Endothelial cell (in vitro differentiated cells): ENCODE data around the gene ISL2. TPM values are rescaled to one million over a fixed set of nuclear protein-coding genes. Genes with fewer than 3 reads are reported as not detected.

Source experiments
- DNase-seq: peaks from one replicate; pipeline ENCODE4 v3.0.0; 2021; ENCODE audit warnings: low spot score
- H3K27ac Mint-ChIP-seq: one replicate; pipeline ENCODE4 v1.8.0; 2021; ENCODE audit warnings: mixed read lengths, inconsistent platforms; ENCODE audit not compliant: unreplicated experiment
- H3K27me3 Mint-ChIP-seq: one replicate; pipeline ENCODE4 v1.8.0; 2021; ENCODE audit warnings: mild to moderate bottlenecking, moderate library complexity, mixed read lengths, inconsistent platforms; ENCODE audit not compliant: unreplicated experiment
- H3K36me3 Mint-ChIP-seq: one replicate; pipeline ENCODE4 v1.8.0; 2021; ENCODE audit warnings: mild to moderate bottlenecking, low read depth, mixed read lengths, inconsistent platforms; ENCODE audit not compliant: unreplicated experiment
- H3K4me1 Mint-ChIP-seq: one replicate; pipeline ENCODE4 v1.8.0; 2021; ENCODE audit warnings: mild to moderate bottlenecking, mixed read lengths, inconsistent platforms; ENCODE audit not compliant: unreplicated experiment
- H3K4me3 Mint-ChIP-seq: one replicate; pipeline ENCODE4 v1.8.0; 2021; ENCODE audit warnings: mild to moderate bottlenecking, mixed read lengths, inconsistent platforms; ENCODE audit not compliant: unreplicated experiment
- H3K9me3 Mint-ChIP-seq: one replicate; pipeline ENCODE4 v1.8.0; 2021; ENCODE audit warnings: mixed read lengths, inconsistent platforms; ENCODE audit not compliant: unreplicated experiment
- total RNA-seq: library from RNA; stranded (reverse); fragmentation: NEBNext Ultra II Directional; extraction: Animal tissue kit (Norgen Biotek cat#: 25700); gene quantifications from one replicate; pipeline ENCODE4 v1.2.1, GENCODE V29; 2021; ENCODE audit not compliant: unreplicated experiment
- TF ChIP-seq, protein P1 (sequence below): fragments of 200-600 bp; sonication (generic); IDR thresholded peaks from one replicate; pipeline ENCODE4 v1.5.0; 2021; ENCODE audit warnings: antibody characterized with exemption; ENCODE audit not compliant: unreplicated experiment

The ISL2 gene
- total RNA-seq, 1 donor from 2014 or later = 1.4 TPM

GRCh38 chr15:76381366-76381765 lies 44.8 kb downstream of the ISL2 start:
- Mint-ChIP-seq H3K4me3 (no peak overlapping the region), H3K27me3 (peaks cover 4% of the 10 kb centered on the region), H3K27ac (no peak overlapping the region), H3K36me3 (no peaks in the 10 kb centered on the region), H3K9me3 (no peaks in the 10 kb centered on the region), H3K4me1 (peaks cover 17% of the 10 kb centered on the region)
- TF ChIP-seq, protein P1, sequence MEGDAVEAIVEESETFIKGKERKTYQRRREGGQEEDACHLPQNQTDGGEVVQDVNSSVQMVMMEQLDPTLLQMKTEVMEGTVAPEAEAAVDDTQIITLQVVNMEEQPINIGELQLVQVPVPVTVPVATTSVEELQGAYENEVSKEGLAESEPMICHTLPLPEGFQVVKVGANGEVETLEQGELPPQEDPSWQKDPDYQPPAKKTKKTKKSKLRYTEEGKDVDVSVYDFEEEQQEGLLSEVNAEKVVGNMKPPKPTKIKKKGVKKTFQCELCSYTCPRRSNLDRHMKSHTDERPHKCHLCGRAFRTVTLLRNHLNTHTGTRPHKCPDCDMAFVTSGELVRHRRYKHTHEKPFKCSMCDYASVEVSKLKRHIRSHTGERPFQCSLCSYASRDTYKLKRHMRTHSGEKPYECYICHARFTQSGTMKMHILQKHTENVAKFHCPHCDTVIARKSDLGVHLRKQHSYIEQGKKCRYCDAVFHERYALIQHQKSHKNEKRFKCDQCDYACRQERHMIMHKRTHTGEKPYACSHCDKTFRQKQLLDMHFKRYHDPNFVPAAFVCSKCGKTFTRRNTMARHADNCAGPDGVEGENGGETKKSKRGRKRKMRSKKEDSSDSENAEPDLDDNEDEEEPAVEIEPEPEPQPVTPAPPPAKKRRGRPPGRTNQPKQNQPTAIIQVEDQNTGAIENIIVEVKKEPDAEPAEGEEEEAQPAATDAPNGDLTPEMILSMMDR = no peak
- no peak for DNase-seq

DNA sequence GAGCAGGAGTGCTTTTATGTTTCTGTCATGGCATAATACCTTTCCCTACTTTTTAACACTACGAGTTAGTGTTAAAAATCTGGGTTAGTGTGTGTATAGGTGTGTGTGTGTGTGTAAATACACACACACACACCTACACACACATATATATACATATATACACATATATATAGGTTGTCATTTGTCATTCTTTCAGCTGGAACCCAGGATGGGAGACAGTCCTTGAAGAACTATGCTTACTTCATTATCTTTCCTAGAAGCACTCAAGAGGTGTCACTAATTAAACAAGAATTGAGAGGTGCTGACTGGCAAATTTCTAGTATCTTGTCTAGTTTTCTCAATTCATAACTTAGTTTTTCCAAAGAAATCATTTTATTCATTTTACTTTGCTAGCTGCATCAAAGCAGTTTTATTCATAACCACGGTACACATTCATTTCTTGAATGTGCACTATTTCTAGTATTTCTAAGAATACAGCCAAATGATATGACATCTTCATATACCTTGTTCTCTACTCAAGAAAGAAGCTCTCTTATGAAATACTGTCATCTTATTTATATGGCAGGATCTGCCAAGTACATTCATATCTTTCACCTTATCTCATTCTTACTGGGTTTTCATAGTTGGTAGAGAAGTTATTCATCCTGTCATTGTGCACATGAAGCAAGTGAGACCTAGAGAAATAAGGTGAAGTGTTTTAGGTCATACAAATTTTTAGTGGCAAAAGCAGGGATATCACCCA lies 46.6 kb downstream of the ISL2 start:
- no peak for DNase-seq
- TF ChIP-seq, protein P1 = no peak
- H3K27me3 Mint-ChIP-seq = peaks cover 4% of the 10 kb centered on the region
- H3K4me3 Mint-ChIP-seq = no peak overlapping the region
- peaks cover 17% of the 10 kb centered on the region for H3K4me1 Mint-ChIP-seq
- H3K9me3 Mint-ChIP-seq = no peaks in the 10 kb centered on the region
- H3K27ac Mint-ChIP-seq = no peak overlapping the region
- no peaks in the 10 kb centered on the region for H3K36me3 Mint-ChIP-seq

DNA sequence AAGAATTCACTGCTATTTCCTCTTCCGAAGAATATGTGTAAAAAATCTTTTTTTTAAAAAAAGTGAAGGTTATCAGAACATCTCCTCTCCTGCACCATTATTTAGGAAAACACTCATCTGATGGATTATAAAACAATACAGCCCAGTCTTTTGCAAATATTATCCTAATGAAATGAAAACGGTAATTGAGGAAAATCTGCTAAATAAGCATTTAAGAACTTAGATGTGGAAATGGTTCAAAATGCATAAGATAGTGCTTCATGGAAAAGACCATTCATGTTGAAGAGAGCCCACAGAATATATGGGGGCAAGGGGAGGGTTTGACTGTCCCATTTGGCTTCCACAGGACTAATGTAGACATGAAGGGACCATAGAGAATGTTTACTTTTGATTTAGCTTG lies 47.8 kb downstream of the ISL2 start:
- Mint-ChIP-seq H3K27ac (no peak overlapping the region), H3K4me3 (no peak overlapping the region), H3K27me3 (peaks cover 4% of the 10 kb centered on the region), H3K9me3 (no peaks in the 10 kb centered on the region), H3K4me1 (peaks cover 8% of the 10 kb centered on the region), H3K36me3 (no peaks in the 10 kb centered on the region)
- TF ChIP-seq, protein P1 = no peak
- no peak for DNase-seq

GRCh38 chr15:76386178-76386577 lies 49.6 kb downstream of the ISL2 start:
- Mint-ChIP-seq H3K4me1 (no peaks in the 10 kb centered on the region), H3K4me3 (no peak overlapping the region), H3K9me3 (no peaks in the 10 kb centered on the region), H3K27ac (no peak overlapping the region), H3K27me3 (peaks cover 6% of the 10 kb centered on the region), H3K36me3 (no peaks in the 10 kb centered on the region)
- TF ChIP-seq, protein P1 = no peak
- DNase-seq = no peak

DNA sequence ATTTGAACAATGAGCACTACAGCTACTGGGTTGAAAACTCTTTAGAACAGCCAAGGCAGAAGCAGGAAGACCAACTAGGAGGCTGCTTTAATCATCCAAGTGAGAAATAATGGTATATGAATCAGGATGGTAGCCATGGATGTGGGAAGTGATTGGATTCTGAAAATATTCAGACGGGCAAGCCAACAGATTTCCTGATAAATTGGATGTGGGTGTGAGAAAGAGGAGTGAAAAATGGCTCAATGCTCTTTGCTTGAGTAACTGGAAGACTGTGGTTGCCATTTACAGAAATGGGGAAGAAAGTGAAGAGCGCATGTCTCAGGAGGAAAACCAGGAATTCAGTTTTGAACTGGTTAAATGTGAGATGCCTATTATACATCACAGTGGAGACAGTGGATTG lies 50.4 kb downstream of the ISL2 start:
- Mint-ChIP-seq H3K27me3 (peaks cover 6% of the 10 kb centered on the region), H3K4me3 (no peak overlapping the region), H3K4me1 (no peaks in the 10 kb centered on the region), H3K27ac (no peak overlapping the region), H3K9me3 (no peaks in the 10 kb centered on the region), H3K36me3 (no peaks in the 10 kb centered on the region)
- TF ChIP-seq, protein P1 = no peak
- DNase-seq = no peak
